NCI-H128 (cell line): ENCODE results near the gene RIPPLY3.
"Not testable (repeated sequence)": the region's sequence is repeated elsewhere in the genome, so short reads cannot be mapped to it uniquely, and the experiment has no call there.

ENCODE experiments used
- DNase-seq: peaks from one replicate; lab custom pipeline; 2025; ENCODE audit not compliant: unreplicated experiment; lab: John Stamatoyannopoulos, UW

RIPPLY3 gene

DNA sequence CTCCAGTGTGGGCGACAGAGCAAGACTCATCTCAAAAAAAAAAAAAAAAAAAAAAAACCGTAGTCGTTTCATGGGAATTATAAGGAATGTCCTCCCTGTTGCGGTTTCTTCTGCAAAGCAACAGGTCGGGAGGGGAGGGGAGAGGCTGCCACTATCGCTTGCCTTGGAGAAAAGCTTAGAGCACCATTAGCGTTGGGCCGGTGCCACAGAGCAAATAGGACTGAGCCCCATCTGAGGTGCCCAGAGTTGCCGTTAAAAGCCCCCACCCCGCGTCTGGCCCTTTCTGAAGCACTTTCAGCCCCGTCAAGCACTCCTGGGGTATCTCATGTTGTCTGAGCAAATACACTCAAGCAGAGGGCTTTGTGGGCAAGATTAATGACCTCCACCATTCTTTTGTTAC lies 2.2 kb downstream of the RIPPLY3 start:
- DNase-seq, result peak; percentile 87

DNA sequence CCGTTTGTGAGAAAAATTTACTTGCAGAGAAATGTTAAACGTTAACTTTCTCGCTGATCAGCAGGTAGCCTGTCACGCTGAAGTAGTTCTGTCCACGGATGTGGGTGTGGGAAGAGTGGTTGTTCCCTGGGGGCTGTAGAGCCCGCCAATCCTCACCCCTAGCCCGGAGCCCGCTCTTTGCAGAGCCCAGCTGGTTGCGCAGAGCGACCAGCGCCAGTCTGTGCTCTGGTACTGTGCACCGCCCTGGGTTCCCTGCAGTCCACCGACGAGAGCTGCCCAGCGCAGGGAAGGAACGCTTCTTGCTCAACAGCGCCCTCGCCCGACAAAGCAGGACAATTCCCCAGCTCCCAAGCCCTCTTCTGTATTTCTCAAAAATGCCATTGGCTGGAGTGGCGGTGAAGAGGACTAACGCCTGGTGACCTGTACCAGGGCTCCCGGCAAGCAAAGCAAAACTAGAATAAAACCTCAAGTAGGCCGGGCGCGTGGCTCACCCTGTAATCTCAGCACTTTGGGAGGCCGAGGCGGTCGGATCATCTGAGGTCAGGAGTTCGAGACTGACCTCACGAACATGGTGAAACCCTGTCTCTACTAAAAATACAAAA lies 3.3 kb downstream of the RIPPLY3 start:
- peak; percentile 84 for DNase-seq

DNA sequence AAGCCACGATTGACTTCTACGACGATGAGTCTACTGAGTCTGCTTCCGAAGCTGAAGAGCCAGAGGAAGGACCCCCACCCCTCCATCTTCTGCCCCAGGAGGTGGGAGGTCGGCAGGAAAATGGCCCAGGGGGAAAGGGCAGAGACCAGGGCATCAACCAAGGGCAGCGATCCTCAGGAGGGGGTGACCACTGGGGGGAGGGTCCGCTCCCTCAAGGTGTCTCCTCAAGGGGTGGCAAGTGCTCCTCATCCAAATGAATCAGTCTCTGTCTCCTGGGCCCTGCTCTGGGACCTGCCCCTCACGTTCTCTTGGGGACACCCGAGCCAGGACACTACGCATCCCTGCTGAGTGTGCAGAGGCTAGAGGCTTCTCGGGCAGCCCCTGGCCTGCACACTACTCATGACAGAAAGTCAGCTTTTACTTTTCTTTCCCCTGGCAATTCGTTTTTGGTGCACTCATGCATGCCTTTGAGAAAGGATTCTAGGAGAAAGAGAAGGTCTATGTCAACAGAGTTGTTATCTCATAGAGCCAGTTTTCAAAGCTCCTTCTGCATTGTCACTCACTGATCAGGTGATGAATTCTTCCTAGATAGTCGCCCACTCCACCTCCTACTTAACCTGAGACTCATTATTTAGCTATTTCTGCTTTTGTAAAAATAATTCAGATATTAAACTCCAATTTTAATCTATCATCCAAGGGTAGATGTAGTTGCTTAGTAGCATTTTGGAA lies 11.6 kb downstream of the RIPPLY3 start:
- DNase-seq, result no peak

DNA sequence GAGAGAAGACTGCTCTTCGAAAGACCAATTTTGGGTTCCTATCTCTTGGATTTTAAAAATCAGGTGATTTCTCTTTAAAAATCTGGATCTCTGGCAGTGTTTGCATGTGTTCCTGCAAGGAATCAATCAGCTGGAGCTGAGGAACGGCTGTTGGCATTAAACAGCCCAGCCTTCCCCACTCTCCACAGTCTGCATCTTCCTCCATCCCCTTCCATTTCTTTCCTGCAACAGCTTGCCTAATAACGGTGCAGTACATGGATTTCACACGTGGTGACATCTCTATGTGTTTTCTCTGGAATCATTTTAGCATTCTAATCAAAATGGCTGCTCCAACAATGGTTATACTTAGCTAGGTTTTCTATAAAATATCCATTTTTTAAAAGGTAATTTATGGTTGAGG lies 20.0 kb downstream of the RIPPLY3 start:
- no peak for DNase-seq

GRCh38 chr21:37028570-37028969 lies 22.1 kb downstream of the RIPPLY3 start:
- no peak for DNase-seq

DNA sequence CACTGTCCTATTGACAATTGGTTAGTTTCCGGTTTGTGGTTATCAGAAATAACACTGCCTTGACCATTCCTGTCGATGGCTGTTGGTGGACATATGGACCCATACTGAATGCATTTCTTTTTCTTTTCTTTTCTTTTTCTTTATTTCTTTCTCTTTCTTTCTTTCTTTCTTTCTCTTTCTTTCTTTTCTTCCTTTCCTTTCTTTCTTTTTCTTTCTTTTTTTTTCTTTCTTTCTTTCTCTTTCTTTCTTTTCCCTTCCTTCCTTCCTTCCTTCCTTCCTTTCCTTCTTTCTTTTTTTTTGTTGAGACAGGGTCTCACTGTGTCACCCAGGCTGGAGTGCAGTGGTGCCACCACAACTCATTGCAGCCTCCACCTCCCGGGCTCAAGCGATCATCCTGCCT lies 24.4 kb downstream of the RIPPLY3 start:
- DNase-seq, result no peak

- no peak for DNase-seq
Observed at GRCh38 chr21:37032293-37032692, 25.8 kb downstream of the RIPPLY3 start.

- DNase-seq, result no peak
Observed at GRCh38 chr21:37032877-37033471, 26.5 kb downstream of the RIPPLY3 start.

GRCh38 chr21:37034394-37034793 lies 27.9 kb downstream of the RIPPLY3 start:
- DNase-seq, result not testable (repeated sequence)

DNA sequence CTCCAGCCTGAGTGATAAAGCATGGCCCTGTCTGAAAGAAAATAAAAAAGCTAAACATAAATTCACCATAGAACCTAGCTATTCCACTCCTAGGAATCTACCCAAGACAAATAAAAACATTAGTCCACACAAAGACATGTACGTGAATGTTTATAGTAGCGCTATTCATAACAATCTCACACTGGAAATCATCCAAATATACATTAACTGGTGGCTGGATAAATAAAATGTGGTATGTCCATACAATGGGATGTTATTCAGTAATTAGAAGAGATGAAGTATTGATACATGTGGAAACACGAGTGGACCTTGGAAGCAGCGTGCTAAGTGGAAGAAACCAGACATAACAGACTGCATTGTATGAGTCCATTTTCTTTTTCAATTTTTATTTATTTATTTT lies 29.7 kb downstream of the RIPPLY3 start:
- DNase-seq, result no peak

DNA sequence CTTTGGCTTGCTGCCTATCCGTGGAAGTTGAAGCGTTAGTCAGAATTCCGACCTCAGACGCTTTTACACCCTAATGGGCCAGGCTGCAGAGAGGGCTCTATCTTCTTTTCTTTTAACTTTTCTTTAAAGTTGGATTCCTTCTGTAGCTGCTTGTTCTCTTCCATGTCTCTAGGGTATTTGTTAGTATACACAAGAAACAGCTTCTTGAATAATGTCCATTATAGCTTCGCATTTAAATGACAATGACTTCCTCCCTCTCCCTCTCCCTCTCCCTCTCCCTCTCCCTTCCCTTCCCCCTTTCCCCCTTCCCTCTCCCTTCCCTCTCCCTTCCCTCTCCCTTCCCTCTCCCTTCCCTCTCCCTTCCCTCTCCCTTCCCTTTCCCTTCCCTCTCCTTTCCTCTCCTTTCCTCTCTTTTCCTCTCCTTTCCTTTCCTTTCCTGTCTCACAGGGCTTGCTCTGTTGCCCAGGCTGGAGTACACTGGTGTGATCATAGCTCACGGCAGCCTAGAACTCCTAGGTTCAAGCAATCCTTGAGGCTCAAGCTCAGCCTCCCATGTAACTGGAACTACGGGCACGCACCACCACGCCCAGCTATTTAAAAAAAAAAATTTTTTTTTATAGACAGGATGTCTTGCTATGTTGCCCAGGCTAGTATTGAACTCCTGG lies 33.0 kb downstream of the RIPPLY3 start:
- no peak for DNase-seq

DNA sequence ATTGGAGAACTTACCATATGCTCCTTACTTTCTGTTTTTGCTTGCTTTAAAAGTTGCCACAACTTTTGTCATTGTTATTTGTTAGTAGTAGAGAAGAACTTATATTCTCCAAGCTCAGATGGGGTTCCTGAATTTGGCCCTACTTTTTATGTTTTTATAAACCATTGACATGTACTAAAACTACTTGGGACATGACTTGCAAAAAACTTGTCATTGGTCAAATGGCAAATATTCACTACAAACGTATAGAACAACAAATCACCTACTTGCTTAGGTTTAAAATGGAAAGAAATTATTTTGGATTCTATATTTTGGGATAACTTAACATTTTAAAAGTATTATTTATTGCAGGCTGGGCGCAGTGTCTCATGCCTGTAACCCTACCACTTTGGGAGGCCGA lies 33.7 kb downstream of the RIPPLY3 start:
- DNase-seq, result no peak

- DNase-seq, result no peak
Observed at GRCh38 chr21:37041706-37042271, 35.3 kb downstream of the RIPPLY3 start.

- DNase-seq, result no peak
Observed at GRCh38 chr21:37043818-37044217, 37.3 kb downstream of the RIPPLY3 start.

DNA sequence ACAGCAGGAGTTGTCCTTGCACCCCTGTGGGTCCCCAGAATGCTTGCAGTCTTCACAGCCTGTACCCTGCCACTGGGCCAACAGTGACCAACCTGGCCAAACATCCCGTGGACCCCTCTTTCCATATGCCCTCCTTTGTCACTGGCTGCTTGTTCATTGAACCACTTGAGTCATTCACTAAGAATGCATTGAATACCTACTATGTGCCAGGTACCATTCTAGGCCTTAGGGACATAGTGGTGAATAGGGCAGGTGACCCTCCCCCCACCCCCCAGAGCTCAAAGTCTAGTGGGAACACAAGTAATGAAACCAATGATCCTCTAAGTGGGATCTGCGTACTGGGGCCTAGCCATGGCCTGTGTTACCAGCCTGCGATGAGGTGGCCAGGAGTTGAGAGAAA lies 38.1 kb downstream of the RIPPLY3 start:
- no peak for DNase-seq

- DNase-seq, result no peak
Observed at GRCh38 chr21:37045149-37045548, 38.6 kb downstream of the RIPPLY3 start.

DNA sequence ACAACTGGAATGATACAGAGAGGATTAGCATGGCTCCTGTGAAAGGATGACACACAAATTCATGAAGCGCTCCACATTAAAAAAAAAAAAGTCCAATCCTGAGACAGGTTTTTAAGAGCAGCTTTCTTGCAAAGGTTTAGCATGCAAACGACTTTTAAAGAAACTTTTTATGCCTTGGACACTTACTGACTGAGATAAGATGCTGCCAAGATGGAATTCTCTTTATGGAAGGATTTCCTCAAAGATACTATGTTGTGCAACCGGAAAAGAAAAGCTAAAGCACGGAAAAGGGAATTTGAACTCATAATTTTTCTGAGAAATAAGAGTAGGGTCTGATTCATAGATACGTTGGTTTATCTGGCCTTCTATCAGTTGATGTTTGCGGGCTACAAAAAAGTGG lies 39.1 kb downstream of the RIPPLY3 start:
- no peak for DNase-seq

GRCh38 chr21:37047079-37047478 lies 40.6 kb downstream of the RIPPLY3 start:
- no peak for DNase-seq

- not testable (repeated sequence) for DNase-seq
Observed at GRCh38 chr21:37049741-37050140, 43.2 kb downstream of the RIPPLY3 start.

GRCh38 chr21:37055271-37055855 lies 48.9 kb downstream of the RIPPLY3 start:
- DNase-seq, result no peak

- no peak for DNase-seq
Observed at GRCh38 chr21:37057614-37058013, 51.1 kb downstream of the RIPPLY3 start.
